CMK (cell line): ENCODE data around the gene RAVER1.
"Not testable (repeated sequence)": the region's sequence is repeated elsewhere in the genome, so short reads cannot be mapped to it uniquely, and the experiment has no call there.

Source experiments
- DNase-seq: peaks from one replicate; pipeline ENCODE4 v3.0.0-alpha.2; 2010; ENCODE audit warnings: low read depth

The RAVER1 gene

DNA sequence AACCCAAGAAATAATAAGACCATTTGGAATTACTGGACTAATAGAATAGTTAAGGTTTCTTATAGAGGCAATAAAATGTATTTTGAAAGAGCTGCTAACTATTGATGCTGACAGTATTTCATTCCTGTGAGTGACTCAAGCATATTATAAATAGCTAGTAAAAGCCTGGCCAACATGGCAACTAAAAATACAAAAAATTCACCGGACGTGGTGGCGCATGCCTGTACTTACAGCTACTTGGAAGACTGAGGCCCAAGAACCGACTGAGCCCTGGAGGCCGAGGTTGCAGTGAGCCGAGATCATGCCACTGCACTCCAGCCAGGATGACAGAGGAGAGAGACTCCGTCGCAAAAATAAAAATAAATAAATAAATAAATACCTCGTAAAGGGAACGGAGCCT, 11.5 kb upstream of the RAVER1 start:
- no peak for DNase-seq

DNA sequence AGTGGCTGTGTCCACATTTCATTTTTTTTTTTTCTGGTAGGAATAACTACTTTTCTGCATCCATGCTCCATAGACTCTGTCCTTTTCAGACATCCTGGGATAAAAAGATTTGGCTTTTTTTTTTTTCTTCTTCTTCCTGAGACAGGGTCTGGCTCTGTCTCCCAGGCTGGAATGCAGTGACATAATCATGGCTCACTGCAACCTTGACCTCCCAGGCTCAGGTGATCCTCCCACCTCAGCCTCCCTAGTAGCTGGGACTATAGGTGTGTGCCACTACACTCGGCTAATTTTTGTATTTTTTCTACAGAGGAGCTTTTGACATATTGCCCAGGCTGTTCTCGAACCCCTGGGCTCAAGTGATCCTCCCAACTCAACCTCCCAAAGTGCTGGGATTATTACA, 10.2 kb upstream of the RAVER1 start:
- DNase-seq: no peak

DNA sequence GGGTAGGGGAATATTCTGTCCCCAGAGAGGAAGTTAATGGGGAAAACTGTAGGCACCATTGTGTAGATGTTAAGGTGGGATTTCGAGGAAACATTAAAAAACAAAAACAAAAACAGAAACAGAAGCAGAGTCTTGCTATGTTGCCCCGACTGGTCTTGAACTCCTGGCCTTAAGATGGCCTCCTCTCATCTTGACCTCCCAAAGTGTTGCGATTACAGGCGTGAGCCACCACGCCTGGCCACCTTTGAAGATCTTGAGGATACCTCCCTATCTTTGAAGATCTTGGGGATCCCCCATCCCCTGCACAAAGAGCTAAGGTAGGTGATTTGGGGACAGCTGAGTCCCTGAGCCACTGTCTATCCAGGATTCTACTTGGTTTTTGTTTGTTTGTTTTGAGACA, 6.6 kb upstream of the RAVER1 start:
- DNase-seq: no peak

DNA sequence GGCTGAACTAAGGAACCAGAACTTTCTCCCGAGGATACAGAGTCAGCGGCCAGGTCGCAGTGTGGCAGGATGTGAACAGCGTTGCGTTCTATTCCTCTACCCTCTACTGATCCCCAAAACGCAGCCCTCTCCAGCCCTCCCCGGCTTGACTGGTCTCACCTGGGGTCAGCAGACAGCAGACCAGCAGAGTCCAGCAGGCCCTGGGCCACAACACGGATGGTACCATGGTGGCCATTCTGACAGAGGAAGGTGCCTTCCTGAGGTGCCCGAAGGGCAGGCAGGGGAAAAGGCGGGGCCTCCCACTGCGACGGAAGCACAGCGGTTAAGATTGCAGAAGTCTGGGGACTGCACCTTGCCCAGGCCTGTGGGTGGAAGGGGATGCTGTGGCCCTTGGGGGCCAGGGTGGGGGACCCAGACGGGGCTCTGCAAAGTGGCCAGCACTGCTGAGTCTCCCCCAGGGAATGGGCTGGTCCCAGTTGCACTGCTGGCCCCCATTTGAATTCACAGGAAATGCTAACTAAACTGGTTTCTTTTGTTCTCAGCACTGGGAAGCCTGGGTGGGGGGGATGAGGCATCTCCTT, 6.1 kb upstream of the RAVER1 start, which contains the start of gene ICAM3:
ICAM3 (minus strand) TSS at position 245 of the 581 bp plus-strand sequence; CDS start at position 235, 10 bp downstream.
- DNase-seq: no peak

DNA sequence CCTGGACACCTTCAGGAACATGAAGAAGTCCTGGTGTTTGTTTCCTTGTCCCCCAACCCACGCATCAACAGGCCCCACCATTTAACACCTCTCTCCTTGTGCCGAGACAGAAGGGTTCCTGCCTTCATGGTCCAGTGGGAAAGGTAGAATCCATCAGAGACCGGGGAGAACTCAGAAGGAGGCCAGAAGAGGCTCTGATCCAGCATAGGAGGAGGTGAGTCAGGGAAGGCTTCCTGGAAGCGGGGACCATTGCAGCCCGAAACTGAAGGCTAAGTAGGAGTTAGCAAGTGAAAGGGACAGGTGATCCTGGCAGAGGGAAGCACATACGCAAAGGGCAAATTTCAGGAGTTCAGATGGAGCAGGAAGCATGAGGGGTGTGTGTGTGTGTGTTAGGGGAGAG, 5.6 kb upstream of the RAVER1 start:
- no peak for DNase-seq

DNA sequence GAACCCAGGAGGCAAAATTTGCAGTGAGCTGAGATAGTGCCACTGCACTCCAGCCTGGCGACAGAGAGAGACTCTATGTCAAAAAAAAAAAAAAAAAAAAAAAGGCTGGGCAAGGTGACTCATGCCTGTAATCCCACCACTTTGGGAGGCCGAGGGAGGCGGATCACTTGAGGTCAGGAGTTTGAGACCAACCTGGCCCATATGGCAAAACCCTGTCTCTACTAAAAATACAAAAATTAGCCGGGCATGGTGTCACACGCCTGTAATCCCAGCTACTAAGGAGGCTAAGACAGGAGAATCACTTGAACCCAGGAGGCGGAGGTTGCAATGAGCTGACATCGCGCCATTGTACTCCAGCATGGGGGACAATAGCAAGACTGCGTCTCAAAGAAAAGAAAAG, 3.4 kb upstream of the RAVER1 start:
- not testable (repeated sequence) for DNase-seq

DNA sequence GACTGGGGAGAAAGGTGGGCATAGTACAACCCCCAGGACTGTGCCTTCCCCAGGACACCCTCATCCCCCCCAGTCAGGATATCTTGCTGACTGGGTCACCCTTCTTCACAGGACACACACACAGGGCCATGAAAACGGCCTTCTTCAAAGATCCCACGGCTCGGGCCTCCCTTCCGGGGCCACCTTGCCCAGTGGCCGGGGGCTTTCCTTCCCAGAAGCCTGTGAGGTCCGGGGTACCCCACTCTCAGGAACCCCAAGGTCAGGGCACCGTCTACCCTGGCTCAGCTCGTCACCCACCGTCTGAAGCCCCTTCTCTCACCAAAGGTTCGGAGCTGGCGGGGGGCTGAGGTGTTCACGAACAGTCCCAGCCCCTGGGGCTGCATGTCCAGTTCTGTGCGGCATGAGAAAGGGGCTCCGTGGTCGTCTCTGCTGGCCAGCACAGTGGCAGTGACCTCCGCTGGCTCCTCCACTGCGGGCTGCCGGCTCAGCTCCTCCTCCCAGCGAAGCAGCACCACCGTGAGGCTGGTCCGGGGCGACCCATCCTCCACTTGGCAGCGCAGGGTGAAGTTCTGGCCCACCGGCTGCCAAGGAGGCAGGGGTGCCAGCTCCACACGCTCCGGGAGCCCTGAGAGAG, 2.1 kb upstream of the RAVER1 start:
- no peak for DNase-seq

DNA sequence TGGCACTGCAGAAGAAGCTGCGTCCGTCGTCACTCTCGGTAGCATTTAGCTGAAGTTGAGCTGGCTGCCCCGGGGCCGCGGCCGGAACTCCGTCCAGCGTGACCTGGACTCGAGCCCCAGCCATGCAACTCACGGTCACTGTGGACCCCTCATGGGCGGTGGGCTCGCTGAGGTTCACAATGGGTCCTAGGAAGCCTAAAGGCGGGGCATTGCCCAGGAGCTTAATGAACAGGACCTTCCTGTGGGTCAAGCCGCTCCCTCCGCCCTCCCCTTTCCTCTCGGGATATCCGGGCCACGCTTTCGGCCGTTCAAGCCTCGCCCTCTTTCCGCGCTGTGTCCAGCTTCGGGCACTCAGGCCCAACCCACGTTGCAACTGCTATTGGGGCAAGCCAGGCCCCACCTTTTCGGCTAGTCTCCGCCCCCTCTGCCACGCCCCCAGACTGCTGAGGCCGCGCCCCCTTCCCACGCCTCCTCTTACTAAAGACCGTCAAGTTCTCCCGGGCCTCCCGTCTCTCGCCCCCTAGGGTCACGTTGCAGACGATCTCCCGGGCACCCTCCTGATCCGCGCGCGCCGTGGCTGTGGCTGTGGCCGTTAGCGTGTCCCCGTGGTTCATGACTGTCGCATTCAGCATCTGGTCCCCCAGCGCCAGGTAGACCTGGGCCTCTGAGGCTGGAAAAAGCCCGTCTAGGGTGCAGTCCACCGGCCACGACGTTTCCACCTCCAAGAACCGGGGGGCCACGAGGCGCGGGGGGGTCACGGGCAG, 1.4 kb upstream of the RAVER1 start:
- DNase-seq: peak; percentile 95

DNA sequence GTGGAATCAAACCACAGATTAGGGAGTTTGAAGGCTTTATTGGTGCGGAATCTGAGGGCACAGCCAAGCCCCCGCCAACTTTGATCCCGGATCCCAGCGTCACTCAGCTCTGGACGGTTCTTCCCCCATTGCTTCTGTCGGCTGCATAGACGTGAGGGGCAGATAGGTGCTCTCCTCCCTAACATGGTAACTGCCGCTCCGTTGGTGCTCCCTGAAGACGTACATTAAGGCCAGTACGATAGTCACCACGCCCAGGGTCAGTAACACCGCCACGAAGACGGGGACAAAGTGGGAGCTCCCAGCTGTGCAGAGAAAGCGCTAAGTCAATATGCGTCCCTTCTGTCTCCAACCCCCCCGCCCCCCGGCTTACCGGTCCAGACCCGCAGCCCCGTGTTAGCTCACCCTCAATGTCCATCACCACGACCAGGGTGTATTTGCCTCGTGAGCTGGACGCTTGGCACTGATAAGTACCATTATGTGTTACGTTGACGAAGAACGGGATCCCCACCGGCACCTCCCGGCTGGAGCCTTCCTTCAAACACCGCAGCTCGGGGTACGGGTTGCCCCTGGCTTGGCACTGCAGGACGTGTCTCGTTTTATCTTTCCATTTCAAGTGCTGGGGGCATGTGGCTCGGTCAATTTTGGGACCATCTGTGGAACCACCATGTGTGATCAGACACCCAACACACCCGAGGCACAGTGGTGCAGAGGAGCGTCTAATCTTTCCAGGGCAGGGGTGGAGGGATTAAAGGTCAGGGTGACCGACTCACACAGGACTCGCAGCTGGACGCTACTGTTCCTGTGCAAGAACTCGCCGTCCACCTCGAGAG, 644 bp upstream of the RAVER1 start:
- no peak for DNase-seq

DNA sequence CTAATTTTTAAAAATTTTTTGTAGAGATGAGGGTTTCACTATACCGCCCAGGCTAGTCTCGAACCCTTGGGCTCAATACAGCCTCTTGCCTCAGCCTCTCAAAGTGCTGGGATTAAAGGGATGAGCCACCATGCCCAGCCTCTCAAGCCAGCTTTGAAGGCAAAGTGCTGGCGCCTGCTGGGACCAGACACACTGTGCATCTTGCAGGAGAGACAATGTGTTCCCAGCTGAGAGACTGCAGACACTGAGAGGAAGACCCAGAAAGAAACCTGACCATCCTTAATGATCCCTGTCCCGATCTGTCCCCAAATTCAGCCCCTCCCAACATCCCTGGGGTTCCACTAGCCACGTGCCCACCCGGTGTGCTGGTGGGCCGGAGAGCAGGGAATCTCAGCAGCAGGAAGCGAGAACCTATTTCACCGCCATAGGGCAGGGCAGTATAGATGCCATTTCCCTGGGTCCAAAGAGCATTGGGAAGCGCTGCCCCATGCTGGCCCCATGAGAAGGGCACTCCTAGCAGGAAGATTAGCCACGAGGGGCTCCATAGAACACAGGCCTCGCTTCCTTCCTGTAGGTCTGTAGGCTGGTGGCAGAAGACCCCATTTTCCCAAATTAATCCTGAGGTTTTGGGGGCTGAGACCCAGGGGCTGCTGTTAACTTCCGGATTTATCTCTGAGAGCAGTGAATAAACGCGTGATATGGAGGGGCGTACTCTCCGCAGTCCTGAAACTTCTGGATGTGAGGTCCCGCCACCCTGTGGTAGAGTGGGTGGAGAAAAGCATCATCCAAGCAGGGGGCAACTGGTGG, 968 bp downstream of the RAVER1 start:
- no peak for DNase-seq

DNA sequence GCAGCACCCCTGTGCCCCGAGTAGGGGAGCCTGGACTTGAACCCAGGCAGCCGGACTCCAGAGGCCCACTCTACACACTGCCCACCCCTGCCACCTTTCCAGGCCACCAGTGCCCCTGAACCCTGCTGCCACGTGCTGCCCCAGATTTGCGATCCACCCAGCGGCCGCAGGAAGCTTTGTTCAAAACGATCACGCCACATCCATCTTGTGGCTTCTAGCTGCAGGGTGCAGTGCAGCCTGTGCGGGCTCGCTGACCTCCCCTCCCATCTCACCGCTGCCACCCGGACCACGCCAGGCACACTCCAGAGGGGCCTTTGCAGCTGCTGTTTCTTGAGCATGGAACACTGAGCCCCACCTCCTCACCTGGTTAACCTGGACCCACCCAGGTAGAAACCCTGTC, 3.8 kb downstream of the RAVER1 start:
- no peak for DNase-seq

DNA sequence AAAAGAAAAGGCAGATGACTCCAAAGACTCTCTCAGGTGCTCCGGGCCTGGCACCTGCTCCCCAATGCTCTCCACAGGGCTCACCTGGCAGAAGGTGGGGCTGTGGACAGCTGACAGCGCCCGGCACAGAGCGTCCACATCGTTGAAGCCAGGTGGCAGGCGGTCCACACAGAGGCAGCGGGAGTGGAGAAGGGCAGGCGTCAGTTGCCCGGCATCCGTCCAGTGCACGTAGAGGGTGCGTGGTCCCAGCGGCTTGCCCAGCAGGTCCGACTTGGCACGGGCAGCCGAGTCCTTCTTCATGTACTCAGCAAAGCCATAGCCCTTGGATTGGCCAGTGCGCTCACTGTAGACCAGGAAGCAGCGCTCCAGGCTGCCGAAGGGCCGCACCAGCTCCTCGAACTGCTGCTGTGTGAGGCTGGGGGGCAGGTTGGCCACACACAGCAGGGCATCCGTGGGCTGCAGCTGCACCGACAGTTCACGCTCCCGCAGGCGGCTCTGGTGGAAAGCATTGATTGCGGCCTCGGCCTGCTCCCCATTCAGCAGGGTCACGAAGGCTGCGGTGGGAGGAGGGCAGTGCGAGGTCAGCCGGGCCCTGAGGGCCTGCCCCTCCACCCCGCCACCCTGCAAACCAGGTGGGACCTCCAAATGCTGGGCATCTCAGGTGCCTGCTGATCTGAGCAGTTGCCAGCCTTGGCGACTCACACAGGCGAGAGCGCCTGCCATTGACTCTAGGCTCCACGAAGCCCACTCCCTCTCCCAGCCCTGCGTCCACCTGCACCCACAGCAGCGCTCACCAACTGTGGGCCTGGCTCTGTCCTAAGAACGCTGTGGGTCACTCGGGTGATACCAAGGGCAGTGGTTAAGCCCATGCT, 4.5 kb downstream of the RAVER1 start:
- no peak for DNase-seq

DNA sequence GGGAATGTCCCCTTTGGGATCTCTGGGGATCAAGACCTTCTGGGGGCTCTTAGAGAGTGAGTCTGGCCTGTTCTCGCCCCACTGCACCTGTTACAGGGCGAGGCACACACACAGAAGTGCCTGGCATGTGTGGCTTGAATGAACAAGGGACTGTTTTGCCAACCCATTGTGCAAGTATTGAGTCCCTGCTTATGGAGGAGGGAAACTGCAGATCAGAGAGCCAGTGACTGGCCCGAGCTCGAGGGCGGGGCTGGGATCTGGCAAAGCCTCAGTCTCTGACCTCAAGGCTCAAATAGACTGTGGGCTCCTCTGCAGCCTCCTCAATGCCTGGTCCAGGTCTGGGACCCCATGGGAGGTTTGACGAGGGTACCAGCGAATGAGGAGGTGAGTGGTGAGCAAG, 5.5 kb downstream of the RAVER1 start:
- DNase-seq: no peak

DNA sequence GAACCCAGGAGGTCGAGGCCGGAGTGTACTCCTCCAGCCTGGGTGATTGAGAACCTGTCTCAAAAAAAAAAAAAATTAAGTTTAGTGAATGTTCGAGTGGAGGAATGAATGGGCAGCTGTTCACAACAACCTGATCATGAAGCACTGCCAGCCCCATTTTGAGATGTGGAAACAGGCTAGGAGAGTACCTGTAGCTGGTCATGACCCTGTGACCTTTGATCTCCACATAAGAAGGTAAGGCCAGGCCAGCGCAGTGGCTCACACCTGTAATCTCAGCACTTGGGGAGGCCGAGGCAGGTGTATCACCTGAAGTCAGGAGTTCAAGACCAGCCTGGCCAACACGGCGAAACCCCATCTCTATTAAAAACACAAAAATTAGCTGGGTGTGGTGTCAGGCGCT, 7.6 kb downstream of the RAVER1 start:
- DNase-seq: no peak

DNA sequence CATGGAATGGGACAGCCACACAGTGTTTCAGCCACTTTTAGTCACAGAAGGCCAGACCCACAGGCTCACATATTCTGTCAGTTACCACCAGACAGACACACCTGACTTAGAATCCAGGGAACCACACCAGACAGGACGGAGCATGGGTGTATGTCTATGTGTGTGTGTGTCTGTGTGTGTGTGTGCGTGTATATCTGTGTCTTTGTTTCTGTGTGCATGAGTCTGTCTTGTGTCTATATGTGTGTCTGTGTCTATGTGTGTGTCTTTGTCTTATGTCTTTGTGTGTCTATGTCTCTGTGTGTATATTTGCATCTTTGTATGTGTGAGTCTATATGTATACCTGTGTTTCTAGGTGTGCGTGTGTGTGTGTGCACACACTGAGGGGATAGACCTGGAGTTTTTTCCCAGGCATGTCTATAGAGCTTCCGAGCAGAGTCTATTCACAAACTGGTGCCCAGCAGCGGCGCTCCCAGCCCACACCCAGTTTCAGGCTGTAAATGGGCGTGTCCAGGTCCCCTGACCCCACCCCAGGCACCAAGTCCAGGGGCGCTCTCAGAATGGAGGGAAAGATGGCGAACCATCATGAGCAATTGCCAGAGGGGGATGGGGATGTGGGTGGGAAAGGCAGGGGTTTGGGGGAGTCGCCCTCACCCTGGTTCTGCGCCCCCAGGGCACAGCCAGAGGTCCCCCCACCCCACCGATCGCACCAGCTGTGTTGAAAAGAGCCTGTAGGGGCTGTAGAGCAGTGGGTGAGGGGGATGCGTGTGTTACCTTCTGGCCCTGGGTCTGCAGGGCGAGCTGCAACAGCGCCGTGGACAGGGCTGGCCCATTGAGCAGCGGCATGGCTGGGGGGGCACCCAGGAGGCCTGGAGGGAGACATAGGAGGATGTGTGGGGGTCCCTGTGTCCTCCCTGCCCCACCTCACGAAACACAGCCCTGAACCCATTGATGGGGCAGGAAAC, 11.2 kb downstream of the RAVER1 start:
- DNase-seq: no peak

DNA sequence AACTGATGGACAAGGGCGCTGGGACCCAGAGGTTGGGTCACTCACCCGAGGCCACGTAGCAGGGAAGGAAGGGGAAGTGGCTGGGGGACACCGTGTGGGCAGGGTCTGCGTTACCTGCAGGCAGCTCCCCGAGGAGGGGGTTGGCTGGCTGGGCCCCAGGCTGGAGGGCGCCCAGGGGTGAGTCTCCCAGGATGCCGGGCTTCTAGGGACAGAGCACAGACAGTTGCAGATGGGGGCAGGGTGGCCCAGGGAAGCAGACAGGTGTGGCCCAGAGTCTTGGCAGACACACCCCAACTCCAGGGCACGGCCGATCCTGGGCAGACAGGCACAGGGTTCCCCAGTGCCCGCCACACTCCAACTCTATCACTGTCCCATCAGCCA, 11.9 kb downstream of the RAVER1 start:
- no peak for DNase-seq

DNA sequence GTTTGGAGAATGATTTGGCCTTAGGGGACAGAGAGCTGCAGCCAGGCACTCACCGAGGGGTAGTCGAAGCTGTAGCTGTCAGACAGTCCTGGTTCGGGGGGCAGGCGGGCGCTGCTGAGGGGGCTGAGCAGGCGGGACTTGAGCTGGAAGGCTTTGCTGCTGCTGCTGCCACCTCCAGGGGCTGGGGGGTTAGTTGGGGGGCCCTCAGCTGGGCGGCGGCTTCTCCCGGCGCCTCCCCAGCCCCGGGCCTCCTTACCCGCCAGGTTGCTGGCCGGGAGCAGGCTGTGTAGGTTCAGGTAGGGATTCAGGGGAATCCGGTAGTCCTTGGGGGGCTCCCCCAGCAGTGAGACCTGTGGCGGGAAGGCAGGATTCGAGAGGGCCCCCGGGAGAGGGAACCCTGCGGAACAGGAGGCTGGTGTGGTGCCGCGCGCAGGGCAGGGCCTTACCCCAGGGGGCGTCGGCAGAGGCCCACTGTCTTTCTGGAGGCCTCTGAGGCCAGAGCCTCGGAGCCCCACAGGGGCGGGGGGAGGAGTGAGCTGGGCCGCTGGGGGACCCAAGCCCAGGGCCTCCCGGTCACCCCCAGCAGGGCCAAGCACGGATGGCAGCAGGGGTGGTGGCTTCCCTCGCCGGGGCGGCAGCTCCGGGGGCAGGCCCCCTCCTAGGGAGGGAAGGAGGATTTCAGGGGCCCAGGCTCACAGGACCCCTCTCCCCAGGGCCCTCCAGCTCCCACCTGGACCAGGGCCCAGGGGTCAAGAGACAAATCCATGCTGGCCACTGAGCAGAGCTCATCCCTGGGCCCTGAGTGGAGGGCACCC, 12.5 kb downstream of the RAVER1 start:
- no peak for DNase-seq

DNA sequence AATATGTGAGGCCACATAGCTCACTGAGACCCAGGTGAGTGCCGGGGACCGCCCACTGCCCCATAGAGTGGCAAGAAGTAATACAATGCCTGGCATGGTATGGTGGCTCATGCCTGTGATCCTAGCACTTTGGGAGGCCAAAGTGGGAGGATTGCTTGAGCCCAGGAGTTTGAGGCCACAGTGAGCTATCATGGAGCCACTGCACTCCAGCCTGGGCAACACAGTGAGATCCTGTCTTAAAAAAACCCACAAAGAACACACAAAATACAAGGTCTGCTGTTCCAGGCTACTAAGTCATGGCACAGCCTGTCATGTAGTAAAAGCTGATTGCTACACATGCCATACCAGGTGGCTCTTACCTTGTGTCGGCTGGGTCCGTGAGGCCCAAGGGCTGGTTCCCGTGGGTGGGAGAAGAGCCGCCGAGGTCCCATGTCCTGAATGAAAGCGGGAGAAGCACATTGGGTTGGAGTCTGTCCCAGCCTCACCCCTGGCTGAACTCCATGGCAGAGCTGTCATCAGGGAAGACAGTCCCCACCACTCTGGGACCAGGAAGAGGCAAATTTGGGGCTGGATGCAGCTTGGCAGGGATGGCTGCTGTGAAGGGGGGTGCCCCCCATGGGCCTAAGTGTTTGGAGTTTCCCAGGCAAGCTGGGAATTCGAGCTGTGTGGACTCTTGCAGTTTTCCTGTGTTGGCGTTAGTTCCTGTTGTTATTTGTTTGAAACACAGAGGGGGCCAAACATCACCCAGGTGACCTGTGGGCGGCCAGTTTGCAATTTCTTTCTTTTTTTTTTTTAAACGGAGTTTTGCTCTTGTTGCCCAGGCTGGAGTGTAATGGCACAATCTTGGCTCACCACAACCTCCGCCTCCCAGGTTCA, 14.3 kb downstream of the RAVER1 start:
- DNase-seq: no peak
